ENCODE measurements around the gene MAP3K6.

MAP3K6 gene

GRCh38 chr1:27338751-27339150 is 28.0 kb downstream of the MAP3K6 start:
- peaks cover 40% of the 10 kb centered on the region for H3K4me1 Mint-ChIP-seq
- peaks cover 43% of the 10 kb centered on the region for H3K36me3 Mint-ChIP-seq
- H3K27me3 Mint-ChIP-seq: no peaks in the 10 kb centered on the region
- no peaks in the 10 kb centered on the region for H3K9me3 Mint-ChIP-seq
- no peak overlapping the region for H3K27ac Mint-ChIP-seq
- no peak for DNase-seq
- H3K4me3 Mint-ChIP-seq: no peak overlapping the region
- CTCF ChIA-PET: interaction anchor here (0.7 to 1.5 kb wide), 3 partner anchors 19 to 57 kb away, joined by 3 read pairs; no protein-coding TSS in a partner anchor

GRCh38 chr1:27336756-27337155 is 30.0 kb downstream of the MAP3K6 start:
- DNase-seq: no peak
- H3K36me3 Mint-ChIP-seq: peaks cover 40% of the 10 kb centered on the region
- no peaks in the 10 kb centered on the region for H3K27me3 Mint-ChIP-seq
- no peak overlapping the region for H3K4me3 Mint-ChIP-seq
- no peak overlapping the region for H3K27ac Mint-ChIP-seq
- peaks cover 43% of the 10 kb centered on the region for H3K4me1 Mint-ChIP-seq
- CTCF ChIA-PET: interaction anchor here (0.6 kb wide), 1 partner anchor 39 kb away, joined by 3 read pairs; no protein-coding TSS in a partner anchor
- no peaks in the 10 kb centered on the region for H3K9me3 Mint-ChIP-seq

- H3K27me3 Mint-ChIP-seq: no peaks in the 10 kb centered on the region
- CTCF ChIA-PET: interaction anchor here (0.9 to 1.4 kb wide), 3 partner anchors 52 to 60 kb away, joined by 4 read pairs; no protein-coding TSS in a partner anchor
- no peak overlapping the region for H3K4me3 Mint-ChIP-seq
- peaks cover 43% of the 10 kb centered on the region for H3K4me1 Mint-ChIP-seq
- no peak overlapping the region for H3K27ac Mint-ChIP-seq
- DNase-seq: no peak
- peaks cover 40% of the 10 kb centered on the region for H3K36me3 Mint-ChIP-seq
- H3K9me3 Mint-ChIP-seq: no peaks in the 10 kb centered on the region
These were observed 31.0 kb downstream of the MAP3K6 start for GRCh38 chr1:27335506-27336422.

GRCh38 chr1:27333717-27334279 is 33.0 kb downstream of the MAP3K6 start:
- Mint-ChIP-seq H3K4me3 (no peak overlapping the region), H3K4me1 (peaks cover 31% of the 10 kb centered on the region), H3K36me3 (peaks cover 43% of the 10 kb centered on the region), H3K27me3 (no peaks in the 10 kb centered on the region), H3K27ac (no peak overlapping the region), H3K9me3 (no peaks in the 10 kb centered on the region)
- CTCF ChIA-PET: interaction anchor here (0.7 to 5.9 kb wide), 16 partner anchors 8 to 391 kb away, joined by 3 to 46 read pairs (median 6); partner anchors contain the start of genes CD164L2, MAP3K6 and SYTL1
- no peak for DNase-seq

GRCh38 chr1:27332536-27333281 is 34.1 kb downstream of the MAP3K6 start:
- Mint-ChIP-seq H3K27ac (peak overlapping the region; percentile 77), H3K9me3 (no peaks in the 10 kb centered on the region), H3K4me3 (no peak overlapping the region), H3K4me1 (peaks cover 39% of the 10 kb centered on the region), H3K36me3 (peaks cover 44% of the 10 kb centered on the region), H3K27me3 (no peaks in the 10 kb centered on the region)
- peak; percentile 73 for DNase-seq
- CTCF ChIA-PET: interaction anchor here (0.7 to 5.9 kb wide), 30 partner anchors 9 to 390 kb away, joined by 3 to 46 read pairs (median 5); partner anchors contain the start of genes CD164L2, MAP3K6 and SYTL1

- Mint-ChIP-seq H3K27ac (peak overlapping the region; percentile 77), H3K4me3 (no peak overlapping the region), H3K27me3 (no peaks in the 10 kb centered on the region), H3K9me3 (no peaks in the 10 kb centered on the region), H3K36me3 (peaks cover 44% of the 10 kb centered on the region), H3K4me1 (peaks cover 42% of the 10 kb centered on the region)
- DNase-seq: no peak
- CTCF ChIA-PET: interaction anchor here (0.8 to 5.9 kb wide), 20 partner anchors 8 to 251 kb away, joined by 3 to 46 read pairs (median 9); partner anchors contain the start of genes CD164L2, MAP3K6 and SYTL1
These were observed 34.8 kb downstream of the MAP3K6 start for GRCh38 chr1:27331922-27332321.

GRCh38 chr1:27331426-27331825 is 35.3 kb downstream of the MAP3K6 start:
- Mint-ChIP-seq H3K4me1 (peaks cover 44% of the 10 kb centered on the region), H3K4me3 (no peak overlapping the region), H3K27me3 (no peaks in the 10 kb centered on the region), H3K36me3 (peaks cover 39% of the 10 kb centered on the region), H3K9me3 (no peaks in the 10 kb centered on the region), H3K27ac (peak overlapping the region; percentile 77)
- DNase-seq: no peak
- CTCF ChIA-PET: interaction anchor here (2.4 to 5.9 kb wide), 4 partner anchors 11 to 64 kb away, joined by 23 to 46 read pairs (median 25); partner anchors contain the start of gene SYTL1

GRCh38 chr1:27330786-27331185 is 36.0 kb downstream of the MAP3K6 start:
- H3K4me3 Mint-ChIP-seq: no peak overlapping the region
- CTCF ChIA-PET: interaction anchor here (5.9 kb wide), 1 partner anchor 26 kb away, joined by 46 read pairs; no protein-coding TSS in a partner anchor
- no peaks in the 10 kb centered on the region for H3K27me3 Mint-ChIP-seq

GRCh38 chr1:27327964-27328363 is 38.8 kb downstream of the MAP3K6 start:
- no peak overlapping the region for H3K27ac Mint-ChIP-seq
- H3K36me3 Mint-ChIP-seq: peaks cover 39% of the 10 kb centered on the region
- CTCF ChIA-PET: interaction anchor here (0.6 to 1.6 kb wide), 5 partner anchors 10 to 60 kb away, joined by 3 to 4 read pairs (median 3); no protein-coding TSS in a partner anchor
- no peak for DNase-seq
- H3K9me3 Mint-ChIP-seq: no peaks in the 10 kb centered on the region
- H3K4me1 Mint-ChIP-seq: peaks cover 65% of the 10 kb centered on the region
- H3K4me3 Mint-ChIP-seq: no peak overlapping the region
- H3K27me3 Mint-ChIP-seq: no peaks in the 10 kb centered on the region

More at GRCh38 chr1:27330786-27331185, 36.0 kb downstream of the MAP3K6 start:
- H3K36me3 Mint-ChIP-seq: peaks cover 41% of the 10 kb centered on the region
- no peak for DNase-seq
- H3K4me1 Mint-ChIP-seq: peaks cover 47% of the 10 kb centered on the region
- H3K27ac Mint-ChIP-seq: peak overlapping the region; percentile 77
- H3K9me3 Mint-ChIP-seq: no peaks in the 10 kb centered on the region

- CTCF ChIA-PET: interaction anchor here (0.5 kb wide), 1 partner anchor 13 kb away, joined by 3 read pairs; no protein-coding TSS in a partner anchor
- Mint-ChIP-seq H3K27me3 (no peaks in the 10 kb centered on the region), H3K9me3 (no peaks in the 10 kb centered on the region), H3K36me3 (peaks cover 33% of the 10 kb centered on the region), H3K27ac (no peak overlapping the region), H3K4me3 (no peak overlapping the region), H3K4me1 (peaks cover 56% of the 10 kb centered on the region)
- DNase-seq: no peak
These were observed 41.5 kb downstream of the MAP3K6 start for GRCh38 chr1:27325286-27325685.

- no peaks in the 10 kb centered on the region for H3K9me3 Mint-ChIP-seq
- H3K36me3 Mint-ChIP-seq: peaks cover 23% of the 10 kb centered on the region
- CTCF ChIA-PET: interaction anchor here (0.7 to 2.5 kb wide), 7 partner anchors 11 to 73 kb away, joined by 3 to 32 read pairs (median 4); partner anchors contain the start of gene MAP3K6
- H3K4me3 Mint-ChIP-seq: peak overlapping the region; percentile 96
- H3K27me3 Mint-ChIP-seq: peaks cover 13% of the 10 kb centered on the region
- DNase-seq: no peak
- H3K27ac Mint-ChIP-seq: peak overlapping the region; percentile 92
- H3K4me1 Mint-ChIP-seq: peaks cover 43% of the 10 kb centered on the region
These were observed 44.1 kb downstream of the MAP3K6 start for GRCh38 chr1:27322569-27323240.

GRCh38 chr1:27321813-27322568 is 44.8 kb downstream of the MAP3K6 start, which contains the start of gene TMEM222:
TMEM222 (plus strand) TSS chr1:27322163; CDS start chr1:27322198, 35 bp downstream.
- peak within 1 kb of the TSS; percentile 92 for H3K27ac Mint-ChIP-seq
- CTCF ChIA-PET: interaction anchor here (0.8 to 2.5 kb wide), 3 partner anchors 12 to 45 kb away, joined by 3 to 32 read pairs (median 6); partner anchors contain the start of gene MAP3K6
- peaks cover 23% of the 10 kb centered on the region for H3K36me3 Mint-ChIP-seq
- peak within 1 kb of the TSS; percentile 96 for H3K4me3 Mint-ChIP-seq
- no peaks in the 10 kb centered on the region for H3K9me3 Mint-ChIP-seq
- peaks cover 13% of the 10 kb centered on the region for H3K27me3 Mint-ChIP-seq
- DNase-seq: peak; percentile 98
- H3K4me1 Mint-ChIP-seq: peaks cover 41% of the 10 kb centered on the region
